HepG2 (cell line): Measurements from ENCODE around the gene C1RL. TPM values are rescaled to one million over a fixed set of nuclear protein-coding genes. Genes with fewer than 3 reads are reported as not detected.

Experiments used
- FOSL2 ChIP-seq: sonication (generic); formaldehyde crosslinking; IDR thresholded peaks from 2 replicates; pipeline ENCODE4 v1.4.0; 2020; ENCODE audit warnings: missing genetic modification reagents
- HNF1B ChIP-seq: sonication (generic); formaldehyde crosslinking; IDR thresholded peaks from 2 replicates; pipeline ENCODE4 v1.5.1; 2020; ENCODE audit warnings: mild to moderate bottlenecking, moderate library complexity, missing genetic modification reagents
- HNRNPK ChIP-seq: fragments of 200-400 bp; formaldehyde crosslinking; IDR thresholded peaks from 2 replicates; pipeline ENCODE4 v1.6.1; 2018; ENCODE audit warnings: low read length, low read depth, moderate library complexity, mild to moderate bottlenecking; ENCODE audit not compliant: poor library complexity, severe bottlenecking
- KAT7 ChIP-seq: IDR thresholded peaks from 2 replicates; pipeline ENCODE4 v1.6.1; 2018; ENCODE audit warnings: borderline replicate concordance, missing compliant biosample characterization
- LBX2 ChIP-seq: sonication (generic); formaldehyde crosslinking; IDR thresholded peaks from 2 replicates; pipeline ENCODE4 v1.5.0; 2020; ENCODE audit warnings: missing genetic modification reagents, mild to moderate bottlenecking, borderline replicate concordance
- MLLT10 ChIP-seq: sonication (generic); formaldehyde crosslinking; IDR thresholded peaks from 2 replicates; pipeline ENCODE4 v1.4.0; 2020; ENCODE audit warnings: missing genetic modification reagents
- PCBP2 ChIP-seq: fragments of 200-400 bp; formaldehyde crosslinking; optimal IDR thresholded peaks from 2 replicates; pipeline ENCODE3; 2018; ENCODE audit warnings: low read length, low read depth; ENCODE audit not compliant: poor library complexity, severe bottlenecking
- SMARCC2 ChIP-seq: fragments of 450-650 bp; IDR thresholded peaks from 2 replicates; pipeline ENCODE4 v1.6.1; 2017; ENCODE audit warnings: antibody characterized with exemption, mild to moderate bottlenecking
- TFDP1 ChIP-seq: IDR thresholded peaks from 2 replicates; pipeline ENCODE4 v1.6.1; 2016; ENCODE audit warnings: missing compliant biosample characterization, missing genetic modification reagents, borderline replicate concordance
- XBP1 ChIP-seq: sonication (generic); formaldehyde crosslinking; IDR thresholded peaks from 2 replicates; pipeline ENCODE4 v1.5.0; 2020; ENCODE audit warnings: missing genetic modification reagents
- ZNF407 ChIP-seq: sonication (generic); formaldehyde crosslinking; IDR thresholded peaks from one replicate; pipeline ENCODE4 v1.5.1; 2020; ENCODE audit warnings: mild to moderate bottlenecking, missing genetic modification reagents; ENCODE audit errors: not compliant biosample characterization
- ZNF747 ChIP-seq: sonication (generic); formaldehyde crosslinking; IDR thresholded peaks from 2 replicates; pipeline ENCODE4 v1.8.1; 2023; ENCODE audit warnings: missing genetic modification reagents, mild to moderate bottlenecking, borderline replicate concordance
- ZNF800 ChIP-seq: sonication (generic); formaldehyde crosslinking; IDR thresholded peaks from 2 replicates; pipeline ENCODE4 v1.4.0; 2020; ENCODE audit warnings: missing genetic modification reagents
- ZSCAN25 ChIP-seq: sonication (generic); formaldehyde crosslinking; IDR thresholded peaks from 2 replicates; pipeline ENCODE4 v1.8.0; 2022; ENCODE audit warnings: mild to moderate bottlenecking, missing genetic modification reagents
- polyA plus RNA-seq, 8 experiments: library from polyadenylated mRNA; depleted of rRNA in 3 of 8; stranded (reverse) in 7 of 8; unstranded in 1 of 8; fragments of >200 nt; fragmentation: Illumina TruSeq in 4 of 8; extraction: Trizol in 4 of 8; gene quantifications; 2 replicates each; pipeline versions ENCODE4 v1.2.1 to v1.2.3, GENCODE V29; 2011 to 2016; ENCODE audit warnings: low read depth in 4 of 8, missing spikeins in 1 of 8, mixed read lengths in 1 of 8; ENCODE audit not compliant: insufficient read depth in 1 of 8
- total RNA-seq, 5 experiments: library from RNA; depleted of rRNA; stranded (reverse); fragments of >200 nt; fragmentation: Illumina TruSeq; extraction: Trizol; gene quantifications; 2 replicates each; pipeline ENCODE4 v1.2.3, GENCODE V29; 2016; ENCODE audit warnings: low read depth in 1 of 5
- TF ChIP-seq, protein P1 (sequence below): sonication (generic); formaldehyde crosslinking; IDR thresholded peaks from 2 replicates; pipeline ENCODE4 v1.4.0; 2020; ENCODE audit warnings: missing genetic modification reagents, low read depth, mild to moderate bottlenecking, borderline replicate concordance

Gene C1RL
- total and polyA plus RNA-seq, 2 of the 13 experiments (the other 11 are each of a cell fraction or from before 2014, with no cell fraction given), result 28.9 to 53.1 TPM

GRCh38 chr12:7116196-7116595, 7.2 kb upstream of the C1RL start (continued):
- no peak for TF ChIP-seq ZNF407 (CRISPR knock-in tag)
- TF ChIP-seq LBX2 (CRISPR knock-in tag), result no peak
- no peak for TF ChIP-seq PCBP2
- TF ChIP-seq ZSCAN25 (CRISPR knock-in tag), result no peak
- no peak for TF ChIP-seq ZNF747 (CRISPR knock-in tag)
- no peak for TF ChIP-seq FOSL2 (CRISPR knock-in tag)
- TF ChIP-seq ZNF800 (CRISPR knock-in tag), result no peak
- no peak for TF ChIP-seq MLLT10 (CRISPR knock-in tag)
- no peak for TF ChIP-seq KAT7 (CRISPR knock-in tag)
- TF ChIP-seq XBP1 (CRISPR knock-in tag), result no peak
- no peak for TF ChIP-seq HNRNPK
- TF ChIP-seq, protein P1, sequence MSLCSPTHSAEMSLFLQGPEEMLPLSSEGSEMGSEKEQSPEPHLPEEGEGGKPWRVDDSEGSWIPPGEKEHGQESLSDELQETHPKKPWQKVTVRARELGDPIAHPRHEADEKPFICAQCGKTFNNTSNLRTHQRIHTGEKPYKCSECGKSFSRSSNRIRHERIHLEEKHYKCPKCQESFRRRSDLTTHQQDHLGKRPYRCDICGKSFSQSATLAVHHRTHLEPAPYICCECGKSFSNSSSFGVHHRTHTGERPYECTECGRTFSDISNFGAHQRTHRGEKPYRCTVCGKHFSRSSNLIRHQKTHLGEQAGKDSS, result no peak
- no peak for TF ChIP-seq SMARCC2
- TF ChIP-seq HNF1B (CRISPR knock-in tag), result no peak
- TF ChIP-seq TFDP1, result no peak
